DND-41 (cell line): Measurements from ENCODE around the gene LUZP1.

Experiments used
- ATAC-seq: fragments of 200-7000 bp; cut with Tn5 transposase; 3 replicates; pipeline ENCODE4 v1.9.1; 2021; ENCODE audit warnings: low read depth; ENCODE audit not compliant: insufficient read depth
- DNase-seq: peaks from one replicate; pipeline ENCODE4 v3.0.0-alpha.2; 2020
- H2AFZ ChIP-seq: 2 replicates; pipeline ENCODE4 v1.6.0; 2012; ENCODE audit warnings: low read depth, low read length
- H3K27ac ChIP-seq: 2 replicates; pipeline ENCODE4 v1.5.1; 2012; ENCODE audit warnings: low read length, inconsistent platforms
- H3K27me3 ChIP-seq: fragments of 200-600 bp; sonication (generic); 2 replicates; pipeline ENCODE4 v1.6.0; 2012; ENCODE audit warnings: low read length, mild to moderate bottlenecking, inconsistent platforms; ENCODE audit not compliant: insufficient read depth, poor library complexity
- H3K36me3 ChIP-seq: 2 replicates; pipeline ENCODE4 v1.5.1; 2012; ENCODE audit warnings: low read length, inconsistent platforms; ENCODE audit not compliant: insufficient read depth
- H3K4me1 ChIP-seq: 2 replicates; pipeline ENCODE4 v1.5.1; 2012; ENCODE audit warnings: mild to moderate bottlenecking, low read length; ENCODE audit not compliant: insufficient read depth
- H3K4me2 ChIP-seq: 2 replicates; pipeline ENCODE4 v1.6.0; 2012; ENCODE audit warnings: mild to moderate bottlenecking, moderate library complexity, low read length, inconsistent platforms; ENCODE audit not compliant: insufficient read depth
- H3K4me3 ChIP-seq, 2 experiments: fragments of 200-600 bp in 1 of 2; shearing (Covaris generic) in 1 of 2; 2 replicates each; pipeline ENCODE4 v1.5.1; 2012 to 2016; ENCODE audit warnings: inconsistent platforms in 2 of 2, low read length in 2 of 2, mild to moderate bottlenecking in 2 of 2, low read depth in 1 of 2, moderate library complexity in 1 of 2
- H3K79me2 ChIP-seq: 2 replicates; pipeline ENCODE4 v1.6.0; 2012; ENCODE audit warnings: low read length, inconsistent platforms; ENCODE audit not compliant: insufficient read depth
- H3K9ac ChIP-seq: 2 replicates; pipeline ENCODE4 v1.6.0; 2012; ENCODE audit warnings: low read depth, mild to moderate bottlenecking, inconsistent platforms, low read length, moderate library complexity
- H3K9me3 ChIP-seq: 2 replicates; pipeline ENCODE4 v1.5.1; 2012; ENCODE audit warnings: low read length, moderate library complexity, mild to moderate bottlenecking, inconsistent platforms; ENCODE audit not compliant: insufficient read depth, severe bottlenecking
- H4K20me1 ChIP-seq: 2 replicates; pipeline ENCODE4 v1.6.0; 2012; ENCODE audit warnings: low read length; ENCODE audit not compliant: insufficient read depth
- CTCF ChIP-seq: IDR thresholded peaks from 2 replicates; pipeline ENCODE4 v1.5.1; 2012; ENCODE audit warnings: borderline replicate concordance, low read length, moderate library complexity, mild to moderate bottlenecking; ENCODE audit not compliant: poor library complexity, severe bottlenecking; ENCODE audit errors: extremely low read depth
- EZH2 ChIP-seq: IDR thresholded peaks from 3 replicates; pipeline ENCODE4 v1.6.1; 2012; ENCODE audit warnings: borderline replicate concordance, low read depth, mild to moderate bottlenecking, moderate library complexity, low read length, inconsistent platforms; ENCODE audit not compliant: severe bottlenecking

Gene LUZP1

DNA sequence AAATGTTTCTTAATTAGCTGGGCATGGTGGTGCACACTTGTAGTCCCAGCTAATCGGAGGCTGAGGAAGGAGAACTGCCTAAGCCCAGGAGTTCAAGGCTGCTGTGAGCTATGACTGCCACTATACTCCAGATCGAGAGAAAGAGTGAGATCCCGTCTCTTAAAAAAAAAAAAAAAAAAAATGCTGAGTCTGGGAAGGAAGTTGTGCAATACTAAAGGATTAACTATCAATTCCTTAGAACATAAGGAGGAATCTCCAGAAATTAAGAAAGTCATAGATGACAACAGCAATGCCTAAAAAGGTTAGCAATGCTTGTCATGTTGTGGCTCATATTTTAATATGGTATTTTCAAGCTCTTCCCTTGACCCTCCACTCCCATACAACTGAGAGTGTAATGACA is 5.3 kb downstream of the LUZP1 start:
- ATAC-seq (no peak), DNase-seq (no peak)
- H3K27ac ChIP-seq = no peak overlapping the region
- H3K9me3 ChIP-seq = no peaks in the 10 kb centered on the region
- no peak overlapping the region for H3K9ac ChIP-seq
- no peaks in the 10 kb centered on the region for H3K27me3 ChIP-seq
- H4K20me1 ChIP-seq = peaks cover 58% of the 10 kb centered on the region
- peaks cover 16% of the 10 kb centered on the region for H3K4me1 ChIP-seq
- no peak for TF ChIP-seq EZH2
- no peak for TF ChIP-seq CTCF
- H3K79me2 ChIP-seq = peaks cover 88% of the 10 kb centered on the region
- no peak overlapping the region for H2AFZ ChIP-seq
- no peak overlapping the region for H3K4me3 ChIP-seq
- no peak overlapping the region for H3K4me2 ChIP-seq
- no peaks in the 10 kb centered on the region for H3K36me3 ChIP-seq

DNA sequence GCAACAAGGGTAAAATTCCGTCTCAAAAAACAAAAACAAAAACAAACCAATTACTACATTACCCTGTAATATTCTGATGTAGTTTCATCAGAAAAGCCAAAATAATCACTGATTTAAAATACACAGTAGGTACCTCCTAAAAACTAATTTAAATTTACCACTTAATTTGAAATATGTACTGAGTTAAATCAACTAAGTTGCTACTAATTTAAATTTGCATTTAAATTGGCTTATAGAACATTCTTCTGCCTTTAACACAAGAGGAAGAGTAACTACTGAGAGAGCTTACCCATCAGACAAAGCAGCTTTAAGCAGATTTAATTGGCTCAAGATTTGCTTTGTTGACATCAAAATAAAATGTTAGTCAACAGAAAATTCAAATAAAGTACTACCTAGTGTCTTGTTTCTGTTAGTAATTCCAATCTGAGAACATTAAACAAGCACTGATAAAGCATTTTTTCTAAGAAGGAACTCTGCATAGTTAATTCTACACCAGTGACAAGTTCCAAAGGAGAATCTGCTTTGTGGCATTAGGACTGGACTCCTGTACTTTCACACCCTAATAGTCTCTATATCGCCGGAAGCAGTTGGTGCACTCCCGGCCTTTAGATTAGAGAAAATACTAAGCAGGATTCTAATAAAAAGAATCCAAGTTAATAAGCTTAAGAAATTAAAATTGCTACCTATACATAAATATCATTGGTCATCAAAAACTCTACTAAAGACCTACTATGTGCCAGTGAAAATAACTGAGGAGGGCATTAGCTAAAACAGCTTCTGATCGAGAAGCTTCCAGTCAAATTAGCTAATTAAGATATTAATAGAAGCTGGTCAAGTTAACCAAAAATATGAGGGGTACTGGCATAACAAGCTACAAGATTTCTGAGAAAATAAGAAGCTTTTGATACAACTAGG is 8.4 kb downstream of the LUZP1 start:
- H4K20me1 ChIP-seq = peaks cover 56% of the 10 kb centered on the region; the same call in 1 of the 2 replicates
- DNase-seq = no peak
- no peaks in the 10 kb centered on the region for H3K27me3 ChIP-seq
- no peaks in the 10 kb centered on the region for H3K36me3 ChIP-seq
- H3K79me2 ChIP-seq = peaks cover 92% of the 10 kb centered on the region
- no peak overlapping the region for H3K27ac ChIP-seq
- TF ChIP-seq EZH2 (no peak), CTCF (no peak)
- no peak overlapping the region for H3K9ac ChIP-seq
- H2AFZ ChIP-seq = no peak overlapping the region
- H3K4me3 ChIP-seq = no peak overlapping the region
- no peaks in the 10 kb centered on the region for H3K9me3 ChIP-seq
- ATAC-seq = no peak
- no peaks in the 10 kb centered on the region for H3K4me1 ChIP-seq
- H3K4me2 ChIP-seq = no peak overlapping the region

- ATAC-seq (no peak), DNase-seq (no peak)
- no peak overlapping the region for H3K4me2 ChIP-seq
- H2AFZ ChIP-seq = no peak overlapping the region
- no peak overlapping the region for H3K27ac ChIP-seq
- peaks cover 89% of the 10 kb centered on the region for H3K79me2 ChIP-seq
- no peaks in the 10 kb centered on the region for H3K4me1 ChIP-seq
- H3K27me3 ChIP-seq = no peaks in the 10 kb centered on the region
- H3K9me3 ChIP-seq = no peaks in the 10 kb centered on the region
- TF ChIP-seq CTCF (no peak), EZH2 (no peak)
- H3K36me3 ChIP-seq = no peaks in the 10 kb centered on the region
- H3K9ac ChIP-seq = no peak overlapping the region
- peaks cover 59% of the 10 kb centered on the region; the same call in 1 of the 2 replicates for H4K20me1 ChIP-seq
- H3K4me3 ChIP-seq = no peak overlapping the region
Measured at GRCh38 chr1:23156940-23157339, 11.7 kb downstream of the LUZP1 start.
